Measurements from ENCODE around the gene DCC.

DNA sequence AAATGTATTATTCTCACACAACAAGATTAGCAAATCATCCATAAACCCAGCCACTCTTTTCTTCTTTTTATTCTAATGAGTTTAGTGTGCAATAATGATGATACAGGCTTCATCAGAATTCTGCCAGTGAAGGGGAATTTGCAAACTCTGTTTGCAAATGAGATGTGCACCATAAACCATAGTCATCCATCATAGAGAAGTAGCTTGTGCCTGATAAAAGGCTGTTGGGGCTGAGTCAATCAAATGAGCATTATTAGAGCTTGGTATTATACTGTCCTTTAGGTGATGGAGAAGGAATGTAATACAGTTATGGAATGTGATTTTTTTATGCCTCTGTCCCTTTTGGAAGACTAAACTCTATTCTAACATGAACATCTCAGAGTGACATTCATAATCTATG is 101.8 kb downstream of the DCC start:
- TF ChIP-seq, protein P1, sequence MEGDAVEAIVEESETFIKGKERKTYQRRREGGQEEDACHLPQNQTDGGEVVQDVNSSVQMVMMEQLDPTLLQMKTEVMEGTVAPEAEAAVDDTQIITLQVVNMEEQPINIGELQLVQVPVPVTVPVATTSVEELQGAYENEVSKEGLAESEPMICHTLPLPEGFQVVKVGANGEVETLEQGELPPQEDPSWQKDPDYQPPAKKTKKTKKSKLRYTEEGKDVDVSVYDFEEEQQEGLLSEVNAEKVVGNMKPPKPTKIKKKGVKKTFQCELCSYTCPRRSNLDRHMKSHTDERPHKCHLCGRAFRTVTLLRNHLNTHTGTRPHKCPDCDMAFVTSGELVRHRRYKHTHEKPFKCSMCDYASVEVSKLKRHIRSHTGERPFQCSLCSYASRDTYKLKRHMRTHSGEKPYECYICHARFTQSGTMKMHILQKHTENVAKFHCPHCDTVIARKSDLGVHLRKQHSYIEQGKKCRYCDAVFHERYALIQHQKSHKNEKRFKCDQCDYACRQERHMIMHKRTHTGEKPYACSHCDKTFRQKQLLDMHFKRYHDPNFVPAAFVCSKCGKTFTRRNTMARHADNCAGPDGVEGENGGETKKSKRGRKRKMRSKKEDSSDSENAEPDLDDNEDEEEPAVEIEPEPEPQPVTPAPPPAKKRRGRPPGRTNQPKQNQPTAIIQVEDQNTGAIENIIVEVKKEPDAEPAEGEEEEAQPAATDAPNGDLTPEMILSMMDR (optimal IDR thresholded peaks at IDR 0.05 in 1 of 3, IDR thresholded peaks at IDR 0.05 in 1 of 3, conservative IDR thresholded peaks at IDR 0.05 in 1 of 3; ENCODE audit: extremely low read depth in 1 of 3, insufficient read depth in 2 of 3, low read length in 3 of 3) = no peak
- TF ChIP-seq EZH2 (IDR thresholded peaks at IDR 0.05; ENCODE audit: low read length) = no peak

Measured in keratinocyte (primary cell).